Smooth muscle cell (in vitro differentiated cells): ENCODE results near the gene SCGN. TPM values are rescaled to one million over a fixed set of nuclear protein-coding genes. Genes with fewer than 3 reads are reported as not detected.

ENCODE experiments used
- DNase-seq: peaks from one replicate; lab custom pipeline; 2025; ENCODE audit not compliant: unreplicated experiment; lab: John Stamatoyannopoulos, UW
- H2AFZ ChIP-seq: fragments of 200-600 bp; sonication (generic); 2 replicates; pipeline ENCODE4 v1.6.0; 2016; ENCODE audit warnings: antibody characterized with exemption, low read depth, mild to moderate bottlenecking
- H3F3A ChIP-seq: fragments of 200-600 bp; sonication (generic); 2 replicates; pipeline ENCODE4 v1.6.0; 2017; ENCODE audit warnings: antibody characterized with exemption, low read depth
- H3K27ac ChIP-seq: fragments of 200-600 bp; sonication (generic); 2 replicates; pipeline ENCODE4 v1.5.1; 2016; ENCODE audit warnings: low read depth, mild to moderate bottlenecking
- H3K27me3 ChIP-seq: fragments of 200-600 bp; sonication (generic); 2 replicates; pipeline ENCODE4 v1.6.1; 2016; ENCODE audit warnings: low read depth, mild to moderate bottlenecking
- H3K36me3 ChIP-seq: fragments of 200-600 bp; sonication (generic); 2 replicates; pipeline ENCODE4 v1.5.1; 2016; ENCODE audit warnings: low read depth
- H3K4me1 ChIP-seq: fragments of 200-600 bp; sonication (generic); 2 replicates; pipeline ENCODE4 v1.5.1; 2016; ENCODE audit warnings: low read depth
- H3K4me2 ChIP-seq: fragments of 200-600 bp; sonication (generic); 2 replicates; pipeline ENCODE4 v1.6.0; 2016; ENCODE audit warnings: mild to moderate bottlenecking
- H3K4me3 ChIP-seq: fragments of 200-600 bp; sonication (generic); 2 replicates; pipeline ENCODE4 v1.5.1; 2016; ENCODE audit warnings: mild to moderate bottlenecking
- H3K79me2 ChIP-seq: fragments of 200-600 bp; sonication (generic); 2 replicates; pipeline ENCODE4 v1.6.0; 2016; ENCODE audit warnings: low read depth, mild to moderate bottlenecking
- H3K9ac ChIP-seq: fragments of 200-600 bp; sonication (generic); 2 replicates; pipeline ENCODE4 v1.6.0; 2016; ENCODE audit warnings: low read depth
- H3K9me3 ChIP-seq: fragments of 200-600 bp; sonication (generic); replicated peaks from 2 replicates; pipeline ENCODE4 v1.5.1; 2016; ENCODE audit warnings: low read depth
- H4K20me1 ChIP-seq: fragments of 200-600 bp; sonication (generic); 2 replicates; pipeline ENCODE4 v1.6.0; 2016; ENCODE audit warnings: low read depth
- CTCF ChIP-seq: fragments of 200-600 bp; sonication (generic); IDR thresholded peaks from 2 replicates; pipeline ENCODE4 v1.5.1; 2017; ENCODE audit warnings: borderline replicate concordance, mild to moderate bottlenecking, antibody characterized with exemption; ENCODE audit not compliant: insufficient read depth, poor library complexity, severe bottlenecking
- whole genome bisulfite sequencing: methylation state at CpG from one replicate; pipeline ENCODE4 v1.1.7; 2016; ENCODE audit warnings: low lambda C conversion rate; 5-methylcytosine and 5-hydroxymethylcytosine counted together
- polyA plus RNA-seq: library from polyadenylated mRNA; unstranded; fragments of >200 nt; fragmentation: Nextera tagmentation; extraction: Ambion mirVana; gene quantifications from 2 replicates; pipeline ENCODE4 v1.2.1, GENCODE V29; 2016
- total RNA-seq: library from RNA; depleted of rRNA; stranded (reverse); fragments of >200 nt; gene quantifications from 2 replicates; pipeline ENCODE4 v1.2.3, GENCODE V29; 2014

The SCGN gene
- total and polyA plus RNA-seq, 2 experiments from 2014 or later: not detected

- Histone ChIP-seq H4K20me1 (no peaks in the 10 kb centered on the region), H3K4me3 (no peak overlapping the region), H3K9me3 (no peaks in the 10 kb centered on the region), H3K9ac (no peak overlapping the region), H3K27ac (no peak overlapping the region), H3K4me2 (no peak overlapping the region), H3K36me3 (no peaks in the 10 kb centered on the region), H3F3A (no peaks in the 10 kb centered on the region), H3K79me2 (no peaks in the 10 kb centered on the region), H3K27me3 (peaks cover 64% of the 10 kb centered on the region), H2AFZ (no peak overlapping the region), H3K4me1 (no peaks in the 10 kb centered on the region)
- DNase-seq: no peak
- 90% methylated on average over 3 of the region's 3 CpGs for WGBS
- no peak for TF ChIP-seq CTCF
Observed at GRCh38 chr6:25642667-25643328, 9.2 kb upstream of the SCGN start.

- Histone ChIP-seq H3K36me3 (no peaks in the 10 kb centered on the region), H3K27me3 (peaks cover 75% of the 10 kb centered on the region), H3K9ac (no peak overlapping the region), H4K20me1 (no peaks in the 10 kb centered on the region), H2AFZ (no peak overlapping the region), H3K4me3 (no peak overlapping the region), H3K4me2 (no peak overlapping the region), H3K9me3 (no peaks in the 10 kb centered on the region), H3K79me2 (no peaks in the 10 kb centered on the region), H3F3A (no peaks in the 10 kb centered on the region), H3K27ac (no peak overlapping the region), H3K4me1 (no peaks in the 10 kb centered on the region)
- 63% methylated on average over 4 of the region's 4 CpGs for WGBS
- no peak for DNase-seq
- no peak for TF ChIP-seq CTCF
Observed at GRCh38 chr6:25645916-25646315, 6.1 kb upstream of the SCGN start.

GRCh38 chr6:25649611-25650010, 2.4 kb upstream of the SCGN start:
- DNase-seq: no peak
- Histone ChIP-seq H3K27ac (no peak overlapping the region), H3K9me3 (no peaks in the 10 kb centered on the region), H3K4me2 (no peak overlapping the region), H3K27me3 (peaks cover 67% of the 10 kb centered on the region), H3F3A (no peaks in the 10 kb centered on the region), H3K36me3 (no peaks in the 10 kb centered on the region), H3K4me1 (no peaks in the 10 kb centered on the region), H3K4me3 (no peak overlapping the region), H3K79me2 (no peaks in the 10 kb centered on the region), H2AFZ (no peak overlapping the region), H4K20me1 (no peaks in the 10 kb centered on the region), H3K9ac (no peak overlapping the region)
- WGBS: 27% methylated on average over 1 of the region's 1 CpG
- no peak for TF ChIP-seq CTCF

GRCh38 chr6:25655723-25656122, 3.7 kb downstream of the SCGN start:
- no peak for TF ChIP-seq CTCF
- Histone ChIP-seq H3K27me3 (peaks cover 33% of the 10 kb centered on the region), H3K79me2 (no peaks in the 10 kb centered on the region), H3K9ac (no peak overlapping the region), H3F3A (no peaks in the 10 kb centered on the region), H3K4me2 (no peak overlapping the region), H4K20me1 (no peaks in the 10 kb centered on the region), H3K4me3 (no peak overlapping the region), H3K9me3 (no peaks in the 10 kb centered on the region), H3K36me3 (no peaks in the 10 kb centered on the region), H2AFZ (no peak overlapping the region), H3K4me1 (no peaks in the 10 kb centered on the region), H3K27ac (no peak overlapping the region)
- no peak for DNase-seq
- WGBS: 69% methylated on average over 1 of the region's 1 CpG
